ENCODE data around the gene NF1. TPM values are rescaled to one million over a fixed set of nuclear protein-coding genes. Genes with fewer than 3 reads are reported as not detected.
"Not testable (repeated sequence)": the region's sequence is repeated elsewhere in the genome, so short reads cannot be mapped to it uniquely, and the experiment has no call there.

The NF1 gene
- total RNA-seq, 1 donor from 2014 or later: 53.7 TPM

GRCh38 chr17:31111183-31111582, 16.4 kb downstream of the NF1 start:
- Mint-ChIP-seq H3K27ac (ENCODE audit: unreplicated experiment) (peak overlapping the region; percentile 41), H3K9me3 (ENCODE audit: unreplicated experiment) (no peaks in the 10 kb centered on the region)
- H3K27ac ChIP-seq (ENCODE audit: low read depth, low read length): no peak overlapping the region

GRCh38 chr17:31112001-31112661, 17.4 kb downstream of the NF1 start:
- Histone ChIP-seq H3K9ac (ENCODE audit: low read length) (no peak overlapping the region), H3K27ac (ENCODE audit: low read depth, low read length) (no peak overlapping the region), H3K79me2 (ENCODE audit: insufficient read depth, low read length) (peaks cover 95% of the 10 kb centered on the region), H4K20me1 (ENCODE audit: insufficient read depth, low read length) (peaks cover 71% of the 10 kb centered on the region), H3K36me3 (ENCODE audit: insufficient read depth, low read length) (peaks cover 3% of the 10 kb centered on the region), H3K4me2 (ENCODE audit: low read length) (no peak overlapping the region), H3K4me3 (ENCODE audit: insufficient read depth, low read depth, low read length) (no peak overlapping the region), H2AFZ (ENCODE audit: low read depth, low read length) (no peak overlapping the region), H3K27me3 (ENCODE audit: insufficient read depth, low read length) (no peaks in the 10 kb centered on the region), H3K4me1 (ENCODE audit: insufficient read depth, low read length) (peaks cover 4% of the 10 kb centered on the region), H3K9me3 (ENCODE audit: insufficient read depth, low read depth, low read length) (no peaks in the 10 kb centered on the region)
- no peak overlapping the region for H3K27ac Mint-ChIP-seq (ENCODE audit: unreplicated experiment)
- H3K4me3 Mint-ChIP-seq (ENCODE audit: unreplicated experiment): no peak overlapping the region
- H3K27me3 Mint-ChIP-seq (ENCODE audit: low read depth, unreplicated experiment): no peaks in the 10 kb centered on the region
- no peak for TF ChIP-seq CTCF (IDR thresholded peaks at IDR 0.05; ENCODE audit: insufficient read depth, low read depth, low read length)
- no peak for TF ChIP-seq EZH2 (IDR thresholded peaks at IDR 0.05; ENCODE audit: insufficient read depth, low read length)
- no peak for FAIRE-seq
- DNase-seq (ENCODE audit: low read depth): no peak
- H3K4me1 Mint-ChIP-seq (ENCODE audit: low read depth, unreplicated experiment): peaks cover 42% of the 10 kb centered on the region
- no peaks in the 10 kb centered on the region for H3K9me3 Mint-ChIP-seq (ENCODE audit: unreplicated experiment)
- H3K36me3 Mint-ChIP-seq (ENCODE audit: low read depth, unreplicated experiment): peaks cover 15% of the 10 kb centered on the region

More at GRCh38 chr17:31111183-31111582, 16.4 kb downstream of the NF1 start:
- FAIRE-seq (no peak), DNase-seq (ENCODE audit: low read depth) (no peak)
- H3K27me3 ChIP-seq (ENCODE audit: insufficient read depth, low read length): no peaks in the 10 kb centered on the region
- H4K20me1 ChIP-seq (ENCODE audit: insufficient read depth, low read length): peaks cover 78% of the 10 kb centered on the region
- Mint-ChIP-seq H3K4me1 (ENCODE audit: low read depth, unreplicated experiment) (peaks cover 42% of the 10 kb centered on the region), H3K4me3 (ENCODE audit: unreplicated experiment) (no peak overlapping the region), H3K27me3 (ENCODE audit: low read depth, unreplicated experiment) (no peaks in the 10 kb centered on the region), H3K36me3 (ENCODE audit: low read depth, unreplicated experiment) (peaks cover 15% of the 10 kb centered on the region)
- H3K9me3 ChIP-seq (ENCODE audit: insufficient read depth, low read depth, low read length): no peaks in the 10 kb centered on the region
- no peak overlapping the region for H3K4me2 ChIP-seq (ENCODE audit: low read length)
- H3K4me3 ChIP-seq (ENCODE audit: insufficient read depth, low read depth, low read length): no peak overlapping the region
- H3K4me1 ChIP-seq (ENCODE audit: insufficient read depth, low read length): peaks cover 4% of the 10 kb centered on the region
- TF ChIP-seq EZH2 (IDR thresholded peaks at IDR 0.05; ENCODE audit: insufficient read depth, low read length) (no peak), CTCF (IDR thresholded peaks at IDR 0.05; ENCODE audit: insufficient read depth, low read depth, low read length) (no peak)
- H2AFZ ChIP-seq (ENCODE audit: low read depth, low read length): no peak overlapping the region
- no peak overlapping the region for H3K9ac ChIP-seq (ENCODE audit: low read length)
- peaks cover 3% of the 10 kb centered on the region for H3K36me3 ChIP-seq (ENCODE audit: insufficient read depth, low read length)
- H3K79me2 ChIP-seq (ENCODE audit: insufficient read depth, low read length): peaks cover 96% of the 10 kb centered on the region

GRCh38 chr17:31113368-31113767, 18.6 kb downstream of the NF1 start:
- not testable (repeated sequence) for H3K27me3 Mint-ChIP-seq (ENCODE audit: low read depth, unreplicated experiment); H3K27me3 ChIP-seq (ENCODE audit: insufficient read depth, low read length); H3K9me3 ChIP-seq (ENCODE audit: insufficient read depth, low read depth, low read length); H3K4me3 ChIP-seq (ENCODE audit: insufficient read depth, low read depth, low read length); H3K9me3 Mint-ChIP-seq (ENCODE audit: unreplicated experiment); H3K4me1 ChIP-seq (ENCODE audit: insufficient read depth, low read length); H3K4me2 ChIP-seq (ENCODE audit: low read length); H3K4me3 Mint-ChIP-seq (ENCODE audit: unreplicated experiment); H3K27ac ChIP-seq (ENCODE audit: low read depth, low read length); FAIRE-seq; H3K36me3 ChIP-seq (ENCODE audit: insufficient read depth, low read length); H2AFZ ChIP-seq (ENCODE audit: low read depth, low read length); H3K9ac ChIP-seq (ENCODE audit: low read length)
- Histone ChIP-seq H3K79me2 (ENCODE audit: insufficient read depth, low read length) (peaks cover 92% of the 10 kb centered on the region), H4K20me1 (ENCODE audit: insufficient read depth, low read length) (peaks cover 64% of the 10 kb centered on the region)
- DNase-seq (ENCODE audit: low read depth): peak; percentile 55
- Mint-ChIP-seq H3K4me1 (ENCODE audit: low read depth, unreplicated experiment) (peaks cover 42% of the 10 kb centered on the region), H3K27ac (ENCODE audit: unreplicated experiment) (peak overlapping the region; percentile 75), H3K36me3 (ENCODE audit: low read depth, unreplicated experiment) (peaks cover 15% of the 10 kb centered on the region)

All from astrocyte (in vitro differentiated cells and primary cell).